GM23338 (cell line): ENCODE results near the gene DGKB. TPM values are rescaled to one million over a fixed set of nuclear protein-coding genes. Genes with fewer than 3 reads are reported as not detected.

Experiments used
- ATAC-seq: fragments of 200-7000 bp; cut with Tn5 transposase; 3 replicates; pipeline ENCODE4 v1.9.1; 2020
- DNase-seq: peaks from one replicate; pipeline ENCODE4 v3.0.0-alpha.2; 2015; ENCODE audit warnings: low spot score
- H2AFZ ChIP-seq: fragments of 200-600 bp; sonication (generic); 2 replicates; pipeline ENCODE4 v1.8.0; 2016; ENCODE audit warnings: antibody characterized with exemption, mild to moderate bottlenecking, moderate library complexity
- H3F3A ChIP-seq: fragments of 200-600 bp; sonication (generic); replicated peaks from 2 replicates; pipeline ENCODE4 v1.8.0; 2017; ENCODE audit warnings: antibody characterized with exemption, mixed run types, low read depth
- H3K27ac ChIP-seq: fragments of 200-600 bp; sonication (generic); 2 replicates; pipeline ENCODE4 v1.6.1; 2016; ENCODE audit warnings: low read depth
- H3K27me3 ChIP-seq: fragments of 200-600 bp; sonication (generic); 2 replicates; pipeline ENCODE4 v1.8.0; 2016; ENCODE audit warnings: mild to moderate bottlenecking, mixed run types, moderate library complexity; ENCODE audit not compliant: insufficient read depth
- H3K36me3 ChIP-seq: fragments of 200-600 bp; sonication (generic); 2 replicates; pipeline ENCODE4 v1.8.0; 2016; ENCODE audit warnings: mild to moderate bottlenecking; ENCODE audit not compliant: insufficient read depth
- H3K4me1 ChIP-seq: fragments of 200-600 bp; sonication (generic); 2 replicates; pipeline ENCODE4 v1.8.0; 2016; ENCODE audit warnings: mild to moderate bottlenecking, moderate library complexity; ENCODE audit not compliant: insufficient read depth
- H3K4me2 ChIP-seq: fragments of 200-600 bp; sonication (generic); 2 replicates; pipeline ENCODE4 v1.7.1; 2017; ENCODE audit warnings: mixed run types
- H3K4me3 ChIP-seq: fragments of 200-600 bp; sonication (generic); 2 replicates; pipeline ENCODE4 v1.6.1; 2016; ENCODE audit warnings: mixed run types
- H3K79me2 ChIP-seq: fragments of 200-600 bp; sonication (generic); replicated peaks from 2 replicates; pipeline ENCODE4 v1.8.0; 2017; ENCODE audit warnings: mild to moderate bottlenecking; ENCODE audit not compliant: insufficient read depth
- H3K9me2 ChIP-seq: fragments of 200-600 bp; sonication (generic); 2 replicates; pipeline ENCODE4 v1.8.0; 2017; ENCODE audit not compliant: insufficient read depth
- H4K20me1 ChIP-seq: fragments of 200-600 bp; sonication (generic); replicated peaks from 2 replicates; pipeline ENCODE4 v1.8.0; 2017; ENCODE audit warnings: mild to moderate bottlenecking; ENCODE audit not compliant: insufficient read depth
- H3K27ac Mint-ChIP-seq: 2 replicates; pipeline ENCODE4 v1.8.0; 2020; ENCODE audit warnings: inconsistent platforms, mild to moderate bottlenecking, moderate library complexity, mixed read lengths
- H3K27me3 Mint-ChIP-seq: 3 replicates; pipeline ENCODE4 v1.8.0; 2022; ENCODE audit warnings: low read depth, mild to moderate bottlenecking, moderate library complexity, mixed read lengths, inconsistent platforms; ENCODE audit not compliant: insufficient read depth, poor library complexity
- H3K36me3 Mint-ChIP-seq: 3 replicates; pipeline ENCODE4 v1.8.0; 2021; ENCODE audit warnings: low read depth, mild to moderate bottlenecking, inconsistent platforms, moderate library complexity, mixed read lengths
- H3K4me1 Mint-ChIP-seq: 3 replicates; pipeline ENCODE4 v1.8.0; 2020; ENCODE audit warnings: mild to moderate bottlenecking, inconsistent platforms, mixed read lengths
- H3K4me3 Mint-ChIP-seq: 3 replicates; pipeline ENCODE4 v1.8.0; 2021; ENCODE audit warnings: moderate library complexity, mild to moderate bottlenecking, inconsistent platforms, mixed read lengths
- H3K9me3 Mint-ChIP-seq: 3 replicates; pipeline ENCODE4 v1.8.0; 2020; ENCODE audit warnings: moderate library complexity, mild to moderate bottlenecking, inconsistent platforms, mixed read lengths
- CREB1 ChIP-seq: fragments of 250-450 bp; sonication (Bioruptor Pico); IDR thresholded peaks from 2 replicates; pipeline ENCODE4 v1.5.0; 2020; ENCODE audit warnings: low read depth, mild to moderate bottlenecking, moderate library complexity
- CTCF ChIP-seq, 2 experiments: fragments of 200-600 bp in 1 of 2; sonication (generic) in 1 of 2; conservative IDR thresholded peaks; 2 replicates each; pipeline versions ENCODE4 v1.5.1 to v1.6.1; 2016 to 2017; ENCODE audit warnings: antibody characterized with exemption in 2 of 2, low read depth in 2 of 2, mild to moderate bottlenecking in 2 of 2, moderate library complexity in 1 of 2
- ETS1 ChIP-seq: IDR thresholded peaks from 2 replicates; pipeline ENCODE4 v1.6.1; 2016; ENCODE audit warnings: antibody characterized with exemption
- EZH2phosphoT487 ChIP-seq: fragments of 200-600 bp; sonication (generic); IDR thresholded peaks from one replicate; pipeline ENCODE4 v1.8.1; 2018; ENCODE audit warnings: antibody characterized with exemption; ENCODE audit not compliant: unreplicated experiment
- JUNB ChIP-seq: IDR thresholded peaks from one replicate; pipeline ENCODE4 v1.6.1; 2016; ENCODE audit warnings: antibody characterized with exemption; ENCODE audit not compliant: unreplicated experiment
- NANOG ChIP-seq: IDR thresholded peaks from 2 replicates; pipeline ENCODE4 v1.6.1; 2016; ENCODE audit warnings: antibody characterized with exemption, borderline replicate concordance
- STAT1 ChIP-seq: IDR thresholded peaks from one replicate; pipeline ENCODE4 v1.6.1; 2016; ENCODE audit warnings: antibody characterized with exemption; ENCODE audit not compliant: unreplicated experiment
- ZNF114 ChIP-seq: fragments of 250-450 bp; sonication (Bioruptor Pico); IDR thresholded peaks from 2 replicates; pipeline ENCODE4 v1.5.0; 2020; ENCODE audit warnings: mild to moderate bottlenecking, moderate library complexity
- ZNF462 ChIP-seq: fragments of 250-450 bp; sonication (Bioruptor Pico); IDR thresholded peaks from 2 replicates; pipeline ENCODE4 v1.5.0; 2020; ENCODE audit warnings: mild to moderate bottlenecking, moderate library complexity
- polyA plus RNA-seq: library from polyadenylated mRNA; unstranded; fragments of >200 nt; fragmentation: Nextera tagmentation; extraction: Ambion mirVana; gene quantifications from 2 replicates; pipeline ENCODE4 v1.2.1, GENCODE V29; 2016
- total RNA-seq: library from RNA; depleted of rRNA; stranded (reverse); fragments of >200 nt; shearing (Covaris generic); gene quantifications from 2 replicates; pipeline ENCODE4 v1.2.3, GENCODE V29; 2014

Gene DGKB
- total and polyA plus RNA-seq, 2 experiments from 2014 or later: 4.8 to 11.5 TPM

DNA sequence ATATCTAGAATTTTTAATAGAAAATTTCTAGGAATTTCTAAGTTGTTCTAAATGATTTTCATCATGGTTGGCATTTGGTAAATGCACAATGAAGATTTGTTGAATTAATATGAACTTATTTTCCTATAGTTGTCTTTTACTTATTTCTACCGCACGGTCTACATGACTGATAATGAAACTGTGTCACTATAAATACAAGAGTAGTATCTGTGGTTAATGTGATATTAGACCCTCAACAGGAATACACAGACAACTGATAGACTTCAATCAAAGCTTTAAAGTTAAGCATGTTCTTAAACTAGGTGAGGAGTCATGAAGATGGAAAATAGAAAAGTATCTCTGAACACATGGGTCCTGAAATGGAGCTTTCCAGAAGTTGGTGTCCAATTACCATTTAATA is 615.2 kb downstream of the DGKB start:
- no peaks in the 10 kb centered on the region for H4K20me1 ChIP-seq

More for the DNA sequence above, 615.2 kb downstream of the DGKB start:
- Histone ChIP-seq H3F3A (no peaks in the 10 kb centered on the region), H3K9me2 (no peaks in the 10 kb centered on the region), H3K27me3 (no peaks in the 10 kb centered on the region), H2AFZ (no peak overlapping the region), H3K79me2 (no peaks in the 10 kb centered on the region), H3K36me3 (no peaks in the 10 kb centered on the region), H3K4me1 (no peaks in the 10 kb centered on the region), H3K27ac (no peak overlapping the region), H3K4me2 (no peak overlapping the region), H3K4me3 (no peak overlapping the region)
- H3K4me3 Mint-ChIP-seq: no peak overlapping the region
- H3K27ac Mint-ChIP-seq: no peak overlapping the region
- H3K36me3 Mint-ChIP-seq: no peaks in the 10 kb centered on the region
- ATAC-seq: no peak
- H3K9me3 Mint-ChIP-seq: no peaks in the 10 kb centered on the region; the same call in 2 of the 3 replicates
- no peak for DNase-seq
- TF ChIP-seq STAT1 (no peak), CREB1 (CRISPR knock-in tag) (no peak), ZNF114 (CRISPR knock-in tag) (no peak), CTCF (conservative IDR thresholded peaks at IDR 0.05; ENCODE audit: low read depth in 2 of 2) (no peak), JUNB (no peak), ZNF462 (CRISPR knock-in tag) (no peak), ETS1 (no peak), EZH2phosphoT487 (no peak), NANOG (no peak)
- no peaks in the 10 kb centered on the region for H3K27me3 Mint-ChIP-seq
- peaks cover 3% of the 10 kb centered on the region; the same call in 2 of the 3 replicates for H3K4me1 Mint-ChIP-seq
